ENCODE measurements around the gene BANF2.
"Not testable (repeated sequence)": the region's sequence is repeated elsewhere in the genome, so short reads cannot be mapped to it uniquely, and the experiment has no call there.

Gene BANF2

DNA sequence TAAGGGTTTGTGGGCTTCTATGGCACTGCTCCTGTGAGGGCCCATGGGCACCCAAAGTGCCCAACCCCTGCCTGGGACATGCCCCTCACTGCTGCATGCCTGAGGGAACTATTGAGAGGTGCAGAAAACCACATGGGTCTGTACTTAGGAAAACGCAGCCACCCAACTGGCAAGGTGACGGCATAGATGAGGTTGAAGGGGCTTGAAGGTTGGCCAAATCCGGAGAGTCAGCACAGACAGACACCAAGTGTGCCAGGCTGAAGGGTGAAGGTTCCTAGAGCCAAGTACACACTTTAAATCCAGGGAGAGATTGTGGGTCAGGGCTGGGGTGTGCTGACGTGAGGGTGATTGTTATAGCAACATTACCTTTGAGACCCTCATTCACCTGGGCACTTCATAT lies 6.2 kb downstream of the BANF2 start:
- H3K36me3 ChIP-seq (ENCODE audit: insufficient read depth, insufficient read length, low read length): no peaks in the 10 kb centered on the region
- H3K9ac ChIP-seq (ENCODE audit: insufficient read length, low read depth): no peak overlapping the region
- H3K4me3 ChIP-seq (ENCODE audit: insufficient read length, low read depth): no peak overlapping the region
- TF ChIP-seq ZNF274 (IDR thresholded peaks at IDR 0.05; ENCODE audit: low read depth, low read length) (no peak), SUZ12 (IDR thresholded peaks at IDR 0.05; ENCODE audit: extremely low read depth, insufficient read depth, insufficient read length) (no peak), YY1 (IDR thresholded peaks at IDR 0.05; ENCODE audit: insufficient read depth, insufficient read length) (no peak)
- no peaks in the 10 kb centered on the region for H3K9me3 ChIP-seq (ENCODE audit: insufficient read depth, low read length)
- DNase-seq (ENCODE audit: low read depth, low spot score): no peak
- H3K27me3 ChIP-seq (ENCODE audit: insufficient read depth, insufficient read length): no peaks in the 10 kb centered on the region
- peaks cover 6% of the 10 kb centered on the region for H3K4me1 ChIP-seq (ENCODE audit: insufficient read depth, insufficient read length)

GRCh38 chr20:17706632-17707031 lies 6.9 kb downstream of the BANF2 start:
- DNase-seq (ENCODE audit: low read depth, low spot score): no peak
- Histone ChIP-seq H3K4me1 (ENCODE audit: insufficient read depth, insufficient read length) (peaks cover 10% of the 10 kb centered on the region), H3K36me3 (ENCODE audit: insufficient read depth, insufficient read length, low read length) (no peaks in the 10 kb centered on the region), H3K4me3 (ENCODE audit: insufficient read length, low read depth) (no peak overlapping the region), H3K27me3 (ENCODE audit: insufficient read depth, insufficient read length) (no peaks in the 10 kb centered on the region), H3K9ac (ENCODE audit: insufficient read length, low read depth) (no peak overlapping the region), H3K9me3 (ENCODE audit: insufficient read depth, low read length) (no peaks in the 10 kb centered on the region)
- no peak for TF ChIP-seq YY1 (IDR thresholded peaks at IDR 0.05; ENCODE audit: insufficient read depth, insufficient read length)
- TF ChIP-seq SUZ12 (IDR thresholded peaks at IDR 0.05; ENCODE audit: extremely low read depth, insufficient read depth, insufficient read length): no peak
- TF ChIP-seq ZNF274 (IDR thresholded peaks at IDR 0.05; ENCODE audit: low read depth, low read length): no peak

GRCh38 chr20:17707951-17708350 lies 8.2 kb downstream of the BANF2 start:
- H3K9ac ChIP-seq (ENCODE audit: insufficient read length, low read depth); H3K4me3 ChIP-seq (ENCODE audit: insufficient read length, low read depth); H3K36me3 ChIP-seq (ENCODE audit: insufficient read depth, insufficient read length, low read length); H3K9me3 ChIP-seq (ENCODE audit: insufficient read depth, low read length); H3K27me3 ChIP-seq (ENCODE audit: insufficient read depth, insufficient read length); DNase-seq (ENCODE audit: low read depth, low spot score): not testable (repeated sequence)
- H3K4me1 ChIP-seq (ENCODE audit: insufficient read depth, insufficient read length): peaks cover 12% of the 10 kb centered on the region

GRCh38 chr20:17708675-17709360 lies 9.1 kb downstream of the BANF2 start:
- H3K4me1 ChIP-seq (ENCODE audit: insufficient read depth, insufficient read length): peaks cover 12% of the 10 kb centered on the region
- H3K27me3 ChIP-seq (ENCODE audit: insufficient read depth, insufficient read length): no peaks in the 10 kb centered on the region
- H3K9ac ChIP-seq (ENCODE audit: insufficient read length, low read depth): no peak overlapping the region
- no peaks in the 10 kb centered on the region for H3K36me3 ChIP-seq (ENCODE audit: insufficient read depth, insufficient read length, low read length)
- TF ChIP-seq SUZ12 (IDR thresholded peaks at IDR 0.05; ENCODE audit: extremely low read depth, insufficient read depth, insufficient read length): no peak
- no peak for TF ChIP-seq YY1 (IDR thresholded peaks at IDR 0.05; ENCODE audit: insufficient read depth, insufficient read length)
- no peak for TF ChIP-seq ZNF274 (IDR thresholded peaks at IDR 0.05; ENCODE audit: low read depth, low read length)
- H3K9me3 ChIP-seq (ENCODE audit: insufficient read depth, low read length): no peaks in the 10 kb centered on the region
- no peak overlapping the region for H3K4me3 ChIP-seq (ENCODE audit: insufficient read length, low read depth)
- no peak for DNase-seq (ENCODE audit: low read depth, low spot score)

DNA sequence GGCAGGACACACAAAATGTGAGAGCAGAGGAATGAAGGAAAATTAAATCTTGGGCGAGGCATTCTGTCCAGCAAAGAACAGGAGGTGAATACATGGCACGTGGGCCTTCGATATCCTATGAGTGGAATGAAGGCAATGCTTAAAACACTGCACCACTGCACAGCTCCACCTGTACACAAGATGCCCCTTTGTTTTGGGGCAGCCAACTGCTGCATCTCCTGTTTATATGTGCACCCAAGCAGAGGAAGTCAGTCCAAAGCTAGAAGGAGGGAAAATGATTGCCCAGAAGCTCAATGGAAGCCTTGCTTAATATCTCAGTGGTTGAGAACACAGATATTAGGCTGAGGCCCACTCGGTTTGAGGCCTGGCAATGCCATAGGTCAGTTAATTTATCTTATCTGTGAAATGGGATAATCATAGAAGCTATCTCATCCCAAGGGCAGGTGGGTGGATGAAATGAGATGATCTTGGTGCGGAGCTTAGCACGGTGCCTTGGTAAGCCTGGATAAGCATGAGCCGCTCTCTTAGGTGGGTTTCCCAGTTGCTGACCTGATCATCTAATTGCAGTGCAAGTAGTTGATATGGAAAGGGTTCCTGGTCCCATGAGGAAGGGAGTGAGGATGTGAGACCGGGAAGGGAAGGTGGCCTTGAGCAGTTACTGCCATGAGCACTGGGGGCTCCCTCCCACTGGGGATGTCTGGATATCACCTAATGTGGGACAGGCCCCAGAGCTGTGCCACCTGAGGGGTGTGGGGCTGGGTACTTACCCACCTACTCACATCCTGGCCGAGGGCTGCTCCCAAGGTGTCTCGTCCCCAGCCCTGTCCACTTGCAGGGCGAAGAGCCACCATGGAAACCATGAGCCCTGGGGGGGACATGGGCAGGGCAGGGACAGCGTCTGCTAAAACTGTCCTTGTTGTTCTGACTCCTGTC lies 9.9 kb downstream of the BANF2 start:
- no peak for DNase-seq (ENCODE audit: low read depth, low spot score)
- Histone ChIP-seq H3K4me3 (ENCODE audit: insufficient read length, low read depth) (no peak overlapping the region), H3K36me3 (ENCODE audit: insufficient read depth, insufficient read length, low read length) (no peaks in the 10 kb centered on the region), H3K4me1 (ENCODE audit: insufficient read depth, insufficient read length) (peaks cover 12% of the 10 kb centered on the region), H3K9ac (ENCODE audit: insufficient read length, low read depth) (peak overlapping the region; percentile 72), H3K27me3 (ENCODE audit: insufficient read depth, insufficient read length) (no peaks in the 10 kb centered on the region), H3K9me3 (ENCODE audit: insufficient read depth, low read length) (no peaks in the 10 kb centered on the region)
- TF ChIP-seq ZNF274 (IDR thresholded peaks at IDR 0.05; ENCODE audit: low read depth, low read length) (no peak), YY1 (IDR thresholded peaks at IDR 0.05; ENCODE audit: insufficient read depth, insufficient read length) (no peak), SUZ12 (IDR thresholded peaks at IDR 0.05; ENCODE audit: extremely low read depth, insufficient read depth, insufficient read length) (no peak)

DNA sequence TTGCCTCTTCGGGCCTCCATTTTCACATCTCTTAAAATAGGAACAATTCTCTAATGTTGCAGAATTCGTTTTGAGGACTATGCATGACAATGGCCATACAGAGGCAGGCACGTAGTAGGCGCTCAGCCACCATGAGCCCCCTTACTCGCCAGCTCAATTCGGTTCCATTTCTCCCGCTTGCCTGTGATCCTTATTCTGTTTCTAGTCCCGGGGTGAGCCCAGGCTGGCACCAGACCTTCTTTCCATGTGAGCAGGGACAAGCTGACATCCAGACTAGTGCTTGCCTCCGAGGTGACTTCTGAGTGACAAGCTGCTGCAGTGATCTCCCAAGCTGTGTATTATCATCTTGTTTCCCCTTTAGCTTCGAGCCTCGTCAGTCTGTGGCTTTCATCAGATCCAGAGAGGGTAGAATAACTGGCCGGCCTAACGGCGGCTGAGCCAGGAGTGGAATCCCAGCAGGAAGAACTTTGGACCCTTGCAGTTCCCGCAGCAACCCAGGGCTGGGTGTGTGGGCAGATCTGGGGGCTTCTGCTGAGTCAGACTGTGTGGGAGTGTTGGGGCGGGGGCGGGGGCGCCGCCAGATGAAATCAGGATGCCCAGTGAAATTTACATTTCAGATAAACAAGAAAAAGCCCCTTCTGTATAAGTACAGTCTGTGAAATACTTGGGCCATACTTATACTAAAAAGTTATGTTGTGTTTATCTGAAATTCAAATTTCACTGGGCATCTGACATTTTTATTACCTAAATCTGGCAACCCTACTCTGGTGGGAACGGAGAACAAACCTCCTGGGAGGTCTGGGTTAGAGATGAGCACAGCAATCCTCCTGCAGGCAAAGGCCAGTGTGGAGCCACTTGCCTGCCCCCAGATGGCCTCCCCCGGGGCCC lies 10.9 kb downstream of the BANF2 start:
- TF ChIP-seq YY1 (IDR thresholded peaks at IDR 0.05; ENCODE audit: insufficient read depth, insufficient read length): no peak
- no peak for TF ChIP-seq ZNF274 (IDR thresholded peaks at IDR 0.05; ENCODE audit: low read depth, low read length)
- TF ChIP-seq SUZ12 (IDR thresholded peaks at IDR 0.05; ENCODE audit: extremely low read depth, insufficient read depth, insufficient read length): no peak
- Histone ChIP-seq H3K4me1 (ENCODE audit: insufficient read depth, insufficient read length) (peaks cover 12% of the 10 kb centered on the region), H3K36me3 (ENCODE audit: insufficient read depth, insufficient read length, low read length) (no peaks in the 10 kb centered on the region), H3K9me3 (ENCODE audit: insufficient read depth, low read length) (no peaks in the 10 kb centered on the region), H3K9ac (ENCODE audit: insufficient read length, low read depth) (peak overlapping the region; percentile 72), H3K27me3 (ENCODE audit: insufficient read depth, insufficient read length) (no peaks in the 10 kb centered on the region), H3K4me3 (ENCODE audit: insufficient read length, low read depth) (no peak overlapping the region)
- no peak for DNase-seq (ENCODE audit: low read depth, low spot score)

GRCh38 chr20:17711267-17711627 lies 11.5 kb downstream of the BANF2 start:
- Histone ChIP-seq H3K4me3 (ENCODE audit: insufficient read length, low read depth) (no peak overlapping the region), H3K36me3 (ENCODE audit: insufficient read depth, insufficient read length, low read length) (no peaks in the 10 kb centered on the region), H3K27me3 (ENCODE audit: insufficient read depth, insufficient read length) (no peaks in the 10 kb centered on the region), H3K9ac (ENCODE audit: insufficient read length, low read depth) (no peak overlapping the region), H3K4me1 (ENCODE audit: insufficient read depth, insufficient read length) (peaks cover 12% of the 10 kb centered on the region), H3K9me3 (ENCODE audit: insufficient read depth, low read length) (no peaks in the 10 kb centered on the region)
- no peak for DNase-seq (ENCODE audit: low read depth, low spot score)
- no peak for TF ChIP-seq YY1 (IDR thresholded peaks at IDR 0.05; ENCODE audit: insufficient read depth, insufficient read length)
- TF ChIP-seq SUZ12 (IDR thresholded peaks at IDR 0.05; ENCODE audit: extremely low read depth, insufficient read depth, insufficient read length): no peak
- no peak for TF ChIP-seq ZNF274 (IDR thresholded peaks at IDR 0.05; ENCODE audit: low read depth, low read length)
